ENCODE data around the gene SCNM1. TPM values are rescaled to one million over a fixed set of nuclear protein-coding genes. Genes with fewer than 3 reads are reported as not detected.
A peak's percentile ranks its signal among the peaks of the same experiment; 100 is the strongest.

SCNM1 gene
- total RNA-seq, 4 donors from 2014 or later = 24.1 to 38.8 (median 27.3) TPM

DNA sequence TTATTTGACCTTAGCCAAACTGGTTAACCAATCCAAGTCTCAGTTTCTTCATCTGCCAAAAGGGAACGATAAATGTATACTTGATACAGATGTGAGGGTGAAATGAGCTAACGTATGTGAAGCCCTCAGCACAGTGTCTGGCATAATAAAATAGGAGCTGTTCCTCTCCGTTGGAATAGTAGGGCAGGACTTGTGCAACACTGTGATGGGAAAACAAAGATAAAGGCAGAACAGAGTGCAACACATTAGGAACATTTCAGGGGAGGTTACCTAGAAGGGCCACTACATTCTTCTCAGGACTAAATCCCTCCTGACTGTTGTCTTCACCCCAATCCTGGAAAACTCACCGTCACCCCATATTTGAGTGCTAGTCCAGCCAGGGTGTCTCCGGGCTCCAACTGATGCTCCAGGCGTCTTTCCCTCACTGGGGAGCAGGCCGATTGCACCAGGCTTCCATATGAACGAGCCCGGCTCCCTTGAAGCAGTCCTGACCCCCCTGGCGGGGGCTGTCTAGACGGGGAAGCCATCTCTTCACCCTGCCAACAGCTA, 1.1 kb upstream of the SCNM1 start:
- intact Hi-C loops (cut with DNase I; ENCODE audit: low total_unique reads) = no loop called here
- no peak for DNase-seq (ENCODE audit: low spot score in 2 of 2)
- TF ChIP-seq, protein P1, sequence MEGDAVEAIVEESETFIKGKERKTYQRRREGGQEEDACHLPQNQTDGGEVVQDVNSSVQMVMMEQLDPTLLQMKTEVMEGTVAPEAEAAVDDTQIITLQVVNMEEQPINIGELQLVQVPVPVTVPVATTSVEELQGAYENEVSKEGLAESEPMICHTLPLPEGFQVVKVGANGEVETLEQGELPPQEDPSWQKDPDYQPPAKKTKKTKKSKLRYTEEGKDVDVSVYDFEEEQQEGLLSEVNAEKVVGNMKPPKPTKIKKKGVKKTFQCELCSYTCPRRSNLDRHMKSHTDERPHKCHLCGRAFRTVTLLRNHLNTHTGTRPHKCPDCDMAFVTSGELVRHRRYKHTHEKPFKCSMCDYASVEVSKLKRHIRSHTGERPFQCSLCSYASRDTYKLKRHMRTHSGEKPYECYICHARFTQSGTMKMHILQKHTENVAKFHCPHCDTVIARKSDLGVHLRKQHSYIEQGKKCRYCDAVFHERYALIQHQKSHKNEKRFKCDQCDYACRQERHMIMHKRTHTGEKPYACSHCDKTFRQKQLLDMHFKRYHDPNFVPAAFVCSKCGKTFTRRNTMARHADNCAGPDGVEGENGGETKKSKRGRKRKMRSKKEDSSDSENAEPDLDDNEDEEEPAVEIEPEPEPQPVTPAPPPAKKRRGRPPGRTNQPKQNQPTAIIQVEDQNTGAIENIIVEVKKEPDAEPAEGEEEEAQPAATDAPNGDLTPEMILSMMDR (IDR thresholded peaks at IDR 0.05) = no peak
- no peak for TF ChIP-seq POLR2A (IDR thresholded peaks at IDR 0.05)
- H3K4me3 ChIP-seq (ENCODE audit: low read depth, poor library complexity, severe bottlenecking) = peak overlapping the region; percentile 44
- WGBS, 2 donors = 21 to 23% methylated on average over 11 of the region's 11 CpGs

DNA sequence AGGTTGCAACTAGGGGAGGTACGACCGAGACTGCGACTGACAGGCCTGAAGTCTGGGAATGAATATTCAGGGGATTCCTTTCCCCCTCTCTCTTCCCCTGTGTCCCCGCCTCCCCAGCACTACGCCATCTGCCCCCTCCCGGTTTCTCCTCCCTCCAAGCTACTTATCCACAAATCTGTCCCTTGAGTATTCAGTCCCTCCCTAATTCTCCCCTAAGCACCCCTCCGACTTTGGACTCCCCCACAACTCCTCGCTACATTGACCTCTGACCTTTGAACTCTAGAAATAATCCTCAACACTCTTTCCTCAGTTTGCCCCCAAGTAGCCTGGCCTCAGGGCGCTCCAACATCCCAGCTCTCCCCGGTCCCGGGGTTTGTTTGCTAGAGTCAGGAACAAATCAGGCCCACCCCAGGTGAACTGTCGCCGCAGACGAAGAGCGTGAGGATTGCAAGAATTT, 635 bp upstream of the SCNM1 start:
- DNase-seq (ENCODE audit: low spot score in 2 of 2) = peak; percentile 52 to 92
- 6 to 8% methylated on average over 15 of the region's 15 CpGs for WGBS, 2 donors
- no peak for TF ChIP-seq POLR2A (IDR thresholded peaks at IDR 0.05)
- TF ChIP-seq, protein P1 (IDR thresholded peaks at IDR 0.05) = no peak
- H3K4me3 ChIP-seq (ENCODE audit: low read depth, poor library complexity, severe bottlenecking) = peak overlapping the region; percentile 44
- intact Hi-C loops (cut with DNase I; ENCODE audit: low total_unique reads) = no loop called here

DNA sequence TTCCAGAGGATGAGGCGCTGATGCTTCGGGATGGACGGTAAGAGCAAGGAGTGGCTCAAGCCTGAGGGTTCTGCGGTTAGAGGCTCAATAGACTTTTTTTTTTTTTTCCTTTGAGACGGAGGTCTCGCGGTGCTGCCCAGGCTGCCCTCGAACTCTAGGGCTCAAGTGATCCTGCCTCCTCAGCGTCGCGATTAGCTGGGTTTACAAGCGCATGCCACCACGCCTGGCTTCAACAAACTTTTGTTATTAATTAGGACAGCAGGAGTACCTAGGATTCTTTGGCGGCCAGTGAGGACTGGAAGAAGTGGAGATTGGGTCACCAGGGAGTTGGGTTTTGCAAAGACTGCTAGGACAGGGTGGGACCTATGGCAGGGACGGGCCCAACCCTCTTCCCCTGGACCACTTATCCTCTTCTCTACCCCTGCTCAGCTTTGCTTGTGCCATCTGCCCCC, 587 bp downstream of the SCNM1 start:
- H3K4me3 ChIP-seq (ENCODE audit: low read depth, poor library complexity, severe bottlenecking) = peak overlapping the region; percentile 65
- no peak for TF ChIP-seq POLR2A (IDR thresholded peaks at IDR 0.05)
- WGBS, 2 donors = 2 to 4% methylated on average over 15 of the region's 15 CpGs
- DNase-seq (ENCODE audit: low spot score in 2 of 2) = no peak
- intact Hi-C loops (cut with DNase I; ENCODE audit: low total_unique reads) = no loop called here

DNA sequence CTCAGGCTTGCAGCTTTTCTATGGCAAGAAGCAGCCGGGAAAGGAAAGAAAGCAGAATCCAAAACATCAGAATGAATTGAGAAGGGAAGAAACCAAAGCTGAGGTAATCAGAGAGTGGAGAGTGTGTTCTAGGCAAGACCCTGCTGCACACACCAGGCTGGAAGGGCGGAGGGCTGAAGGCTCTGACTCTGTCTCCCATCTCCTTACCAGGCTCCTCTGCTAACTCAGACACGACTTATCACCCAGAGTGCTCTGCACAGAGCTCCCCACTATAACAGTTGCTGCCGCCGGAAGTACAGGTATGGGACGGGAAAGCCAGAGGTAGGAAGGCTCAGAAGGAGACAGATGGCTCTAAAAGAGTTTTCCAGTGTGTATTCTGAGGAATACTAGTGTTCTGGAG, 1.2 kb downstream of the SCNM1 start:
- intact Hi-C loops (cut with DNase I; ENCODE audit: low total_unique reads) = no loop called here
- no peak for DNase-seq (ENCODE audit: low spot score in 2 of 2)
- 82 to 89% methylated on average over 6 of the region's 6 CpGs for WGBS, 2 donors
- TF ChIP-seq, protein P1 (IDR thresholded peaks at IDR 0.05) = no peak
- no peak for TF ChIP-seq POLR2A (IDR thresholded peaks at IDR 0.05)
- no peak overlapping the region for H3K4me3 ChIP-seq (ENCODE audit: low read depth, poor library complexity, severe bottlenecking)

DNA sequence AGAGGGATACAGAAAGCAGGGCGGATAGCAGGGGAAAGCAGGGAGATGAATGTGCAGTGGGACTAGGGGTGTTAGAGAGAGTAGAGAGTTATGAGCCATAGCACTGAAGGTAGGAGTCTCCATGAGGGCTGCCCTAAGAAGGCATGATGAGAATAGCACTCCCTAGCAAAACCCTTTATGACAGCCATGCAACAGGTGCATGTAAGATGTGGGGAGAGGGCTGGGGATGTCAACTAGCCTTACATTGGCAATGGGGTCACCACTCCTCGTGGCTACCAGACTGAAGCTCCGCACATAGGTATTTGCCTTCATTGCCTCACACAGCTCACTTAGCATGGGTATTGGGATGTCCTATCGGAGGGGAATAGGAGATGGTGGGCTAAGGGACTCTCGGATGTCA, 5.2 kb downstream of the SCNM1 start:
- no peak overlapping the region for H3K4me3 ChIP-seq (ENCODE audit: low read depth, poor library complexity, severe bottlenecking)
- WGBS, 2 donors = 82 to 85% methylated on average over 5 of the region's 5 CpGs
- TF ChIP-seq, protein P1 (IDR thresholded peaks at IDR 0.05) = no peak
- TF ChIP-seq POLR2A (IDR thresholded peaks at IDR 0.05) = no peak
- intact Hi-C loops (cut with DNase I; ENCODE audit: low total_unique reads) = no loop called here
- no peak for DNase-seq (ENCODE audit: low spot score in 2 of 2)

DNA sequence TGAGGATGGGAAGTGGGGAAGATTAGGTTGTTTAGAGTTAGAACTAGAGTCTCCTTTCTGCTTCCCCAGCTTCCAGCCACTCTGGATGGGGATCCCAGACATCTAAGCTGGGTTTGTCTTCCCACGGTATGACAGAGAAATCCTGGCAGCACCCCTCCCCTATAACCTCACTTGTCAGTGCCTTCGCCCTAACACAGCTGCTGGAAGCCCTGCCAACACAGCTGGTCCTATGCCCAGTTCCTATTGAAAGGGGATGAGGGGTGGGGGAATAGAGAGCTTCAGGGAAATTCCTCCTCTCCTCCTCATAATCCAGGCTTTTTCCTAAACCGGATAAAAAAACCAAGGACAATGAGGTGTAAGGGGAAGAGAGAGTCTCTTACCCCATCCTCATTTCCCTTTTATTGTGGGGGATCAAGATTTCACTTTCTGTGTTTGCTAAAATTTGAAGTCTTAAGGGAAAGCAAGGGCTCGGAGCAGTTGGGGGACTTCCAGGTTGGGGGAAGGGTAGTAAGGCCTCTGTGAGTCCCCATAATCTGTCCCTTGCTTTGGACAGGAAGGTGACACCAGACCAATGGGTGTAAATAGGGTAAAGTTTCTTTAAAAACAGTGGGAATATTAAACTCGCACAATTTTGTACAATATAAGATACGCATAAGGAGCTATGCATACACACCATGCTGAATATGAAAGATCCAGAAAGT, 9.2 kb downstream of the SCNM1 start:
- no peak for DNase-seq (ENCODE audit: low spot score in 2 of 2)
- TF ChIP-seq POLR2A (IDR thresholded peaks at IDR 0.05) = no peak
- TF ChIP-seq, protein P1 (IDR thresholded peaks at IDR 0.05) = no peak
- intact Hi-C loops (cut with DNase I; ENCODE audit: low total_unique reads) = no loop called here
- no peak overlapping the region for H3K4me3 ChIP-seq (ENCODE audit: low read depth, poor library complexity, severe bottlenecking)
- WGBS, 2 donors = 43 to 45% methylated on average over 6 of the region's 6 CpGs
